Measurements from ENCODE around the gene KRT7. TPM values are rescaled to one million over a fixed set of nuclear protein-coding genes. Genes with fewer than 3 reads are reported as not detected.

The KRT7 gene
- total and polyA plus RNA-seq, 9 of the 15 experiments (the other 6 are each of a cell fraction or from before 2014, with no cell fraction given), result 1.4 TPM; not detected in 8

DNA sequence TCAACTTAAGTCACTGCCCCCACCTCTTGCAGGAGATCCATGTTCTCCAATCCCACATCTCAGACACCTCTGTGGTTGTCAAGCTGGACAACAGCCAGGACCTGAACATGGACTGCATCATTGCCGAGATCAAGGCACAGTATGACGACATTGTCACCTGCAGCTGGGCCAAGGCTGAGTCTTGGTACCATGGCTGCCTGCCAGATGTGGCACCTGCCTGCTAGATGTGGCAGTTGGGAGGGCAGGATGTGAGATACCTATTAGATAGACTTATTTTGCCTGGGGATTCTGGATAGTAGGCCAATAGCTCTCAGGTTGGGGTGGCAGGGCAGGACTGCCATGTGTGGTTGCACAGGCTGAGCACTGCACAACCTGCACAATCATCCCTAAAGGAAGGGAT is 33.5 kb downstream of the KRT7 start:
- H3K9me3 ChIP-seq (replicated peaks; ENCODE audit: control insufficient read depth, insufficient read depth, low read depth, low read length), result no peaks in the 10 kb centered on the region
- H3K27me3 ChIP-seq (ENCODE audit: control insufficient read depth in 2 of 2, insufficient read depth in 2 of 2, low read length in 2 of 2), result peaks cover 0 to 23% of the 10 kb centered on the region in 2 experiments; a peak in 2 of 5 replicates
- no peaks in the 10 kb centered on the region for H3K36me3 ChIP-seq (ENCODE audit: control insufficient read depth, insufficient read depth, low read length)
- H4K20me1 ChIP-seq (replicated peaks; ENCODE audit: control insufficient read depth, insufficient read depth, low read length), result no peaks in the 10 kb centered on the region
- in situ Hi-C loops (cut with MboI), result no loop called here
- H3K9ac ChIP-seq (ENCODE audit: insufficient read depth in 1 of 2, low read depth in 2 of 2, low read length in 2 of 2), result no peak overlapping the region
- H3K9me1 ChIP-seq (ENCODE audit: control insufficient read depth, insufficient read depth, low read length), result no peaks in the 10 kb centered on the region
- CTCF ChIA-PET (ENCODE audit: low intra/inter-chr PET ratio), result no interaction called here
- TF ChIP-seq FOXP1 (CRISPR knock-in tag; IDR thresholded peaks at IDR 0.05) (no peak), FOXA3 (CRISPR knock-in tag; conservative IDR thresholded peaks at IDR 0.05 in 1 of 2, IDR thresholded peaks at IDR 0.05 in 1 of 2) (no peak), ATF1 (CRISPR knock-in tag; IDR thresholded peaks at IDR 0.05) (no peak), ATF1 (tag; IDR thresholded peaks at IDR 0.05) (no peak), CBFA2T2 (conservative IDR thresholded peaks at IDR 0.05) (no peak), ZNF408 (CRISPR knock-in tag; IDR thresholded peaks at IDR 0.05; ENCODE audit: low read depth) (no peak), RBM17 (IDR thresholded peaks at IDR 0.05; ENCODE audit: borderline replicate concordance, low read depth, low read length) (no peak), ZNF778 (CRISPR knock-in tag; IDR thresholded peaks at IDR 0.05) (no peak)
- POLR2A ChIA-PET, result no interaction called here
- 0% methylated on average over 2 of the region's 2 CpGs for WGBS (ENCODE audit: insufficient coverage, low coverage, missing lambda C conversion rate)
- H2AFZ ChIP-seq (ENCODE audit: low read depth, low read length), result no peak overlapping the region
- no peaks in the 10 kb centered on the region for H3K79me2 ChIP-seq (ENCODE audit: control insufficient read depth, insufficient read depth, low read length)
- H3K4me2 ChIP-seq (ENCODE audit: insufficient read depth, low read length), result no peak overlapping the region
- no peak for DNase-seq (ENCODE audit: extremely low read depth in 1 of 4, low spot score in 3 of 4)
- no peaks in the 10 kb centered on the region for H3K4me1 ChIP-seq (replicated peaks in 1 of 2; ENCODE audit: control insufficient read depth in 2 of 2, insufficient read depth in 2 of 2, low read length in 2 of 2)
- FAIRE-seq, result no peak
- ATAC-seq, result no peak
- no peak overlapping the region for H3K27ac ChIP-seq (ENCODE audit: extremely low read depth, low read depth, low read length)
- intact Hi-C loops (cut with micrococcal nuclease), result no loop called here
- H3K4me3 ChIP-seq, result no peak overlapping the region
- BruUV-seq (replicated peaks), result no TSS peak

DNA sequence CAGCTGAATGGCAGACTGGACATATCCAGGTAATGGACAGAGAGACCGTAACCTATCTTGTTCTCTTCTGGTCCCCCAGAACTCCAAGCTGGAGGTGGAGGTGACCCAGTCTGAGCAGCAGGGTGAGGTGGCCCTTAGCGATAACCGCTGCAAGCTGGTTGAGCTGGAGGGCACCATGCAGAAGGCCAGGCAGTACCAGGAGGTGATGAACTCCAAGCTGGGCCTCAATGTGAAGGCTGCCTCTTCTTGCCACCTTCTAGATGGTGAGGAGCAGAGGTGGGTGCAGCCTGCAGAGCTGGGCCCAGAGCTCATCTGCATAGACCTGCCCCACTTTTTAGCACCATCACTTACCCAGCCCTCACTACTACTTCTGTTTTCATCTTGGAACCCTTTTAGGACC is 34.2 kb downstream of the KRT7 start:
- POLR2A ChIA-PET, result interaction anchor here (0.9 kb wide), 1 partner anchor 13 kb away, joined by 3 read pairs; no protein-coding TSS in a partner anchor
- DNase-seq (ENCODE audit: extremely low read depth in 1 of 4, low spot score in 3 of 4) (no peak), FAIRE-seq (no peak), ATAC-seq (no peak)
- H3K9ac ChIP-seq (ENCODE audit: insufficient read depth in 1 of 2, low read depth in 2 of 2, low read length in 2 of 2), result no peak overlapping the region
- H3K4me2 ChIP-seq (ENCODE audit: insufficient read depth, low read length), result no peak overlapping the region
- CTCF ChIA-PET (ENCODE audit: low intra/inter-chr PET ratio), result no interaction called here
- H3K4me1 ChIP-seq (replicated peaks in 1 of 2; ENCODE audit: control insufficient read depth in 2 of 2, insufficient read depth in 2 of 2, low read length in 2 of 2), result no peaks in the 10 kb centered on the region
- no peaks in the 10 kb centered on the region for H3K79me2 ChIP-seq (ENCODE audit: control insufficient read depth, insufficient read depth, low read length)
- H3K9me1 ChIP-seq (ENCODE audit: control insufficient read depth, insufficient read depth, low read length), result no peaks in the 10 kb centered on the region
- H3K9me3 ChIP-seq (replicated peaks; ENCODE audit: control insufficient read depth, insufficient read depth, low read depth, low read length), result no peaks in the 10 kb centered on the region
- H2AFZ ChIP-seq (ENCODE audit: low read depth, low read length), result no peak overlapping the region
- no peak overlapping the region for H3K4me3 ChIP-seq
- BruUV-seq (replicated peaks), result no TSS peak
- H3K36me3 ChIP-seq (ENCODE audit: control insufficient read depth, insufficient read depth, low read length), result no peaks in the 10 kb centered on the region
- 0% methylated on average over 3 of the region's 3 CpGs for WGBS (ENCODE audit: insufficient coverage, low coverage, missing lambda C conversion rate)
- in situ Hi-C loops (cut with MboI), result no loop called here
- no peaks in the 10 kb centered on the region for H4K20me1 ChIP-seq (replicated peaks; ENCODE audit: control insufficient read depth, insufficient read depth, low read length)
- intact Hi-C loops (cut with micrococcal nuclease), result no loop called here
- H3K27me3 ChIP-seq (ENCODE audit: control insufficient read depth in 2 of 2, insufficient read depth in 2 of 2, low read length in 2 of 2), result peaks cover 0 to 21% of the 10 kb centered on the region in 2 experiments; a peak in 2 of 5 replicates
- no peak overlapping the region for H3K27ac ChIP-seq (ENCODE audit: extremely low read depth, low read depth, low read length)
- TF ChIP-seq MLX (CRISPR knock-in tag; conservative IDR thresholded peaks at IDR 0.05) (no peak), ERF (CRISPR knock-in tag; IDR thresholded peaks at IDR 0.05) (no peak), FOXJ2 (tag; IDR thresholded peaks at IDR 0.05) (no peak), ATF7 (IDR thresholded peaks at IDR 0.05) (no peak), ZNF165 (CRISPR knock-in tag; IDR thresholded peaks at IDR 0.05; ENCODE audit: borderline replicate concordance) (no peak), RFX7 (CRISPR knock-in tag; IDR thresholded peaks at IDR 0.05) (no peak), ZFP36 (IDR thresholded peaks at IDR 0.05; ENCODE audit: low read depth, low read length, partially characterized antibody) (no peak), E2F6 (IDR thresholded peaks at IDR 0.05; ENCODE audit: borderline replicate concordance in 1 of 2, extremely low read depth in 1 of 2, insufficient read depth in 1 of 2, insufficient read length in 1 of 2, low read depth in 1 of 2, low read length in 1 of 2, poor library complexity in 1 of 2, severe bottlenecking in 1 of 2) (no peak)

Data from K562 (cell line).